GM21786 (cell line): ENCODE data around the gene GPC6.
"Not testable (repeated sequence)": the region's sequence is repeated elsewhere in the genome, so short reads cannot be mapped to it uniquely, and the experiment has no call there.

Experiments used
- ATAC-seq: cut with Tn5 transposase; IDR thresholded peaks from one replicate; pipeline ENCODE4 v1.9.1; 2021; ENCODE audit not compliant: unreplicated experiment

GPC6 gene

GRCh38 chr13:93318534-93319254 is 92.1 kb downstream of the GPC6 start:
- ATAC-seq: no peak

GRCh38 chr13:93320942-93321341 is 94.3 kb downstream of the GPC6 start:
- ATAC-seq: no peak

DNA sequence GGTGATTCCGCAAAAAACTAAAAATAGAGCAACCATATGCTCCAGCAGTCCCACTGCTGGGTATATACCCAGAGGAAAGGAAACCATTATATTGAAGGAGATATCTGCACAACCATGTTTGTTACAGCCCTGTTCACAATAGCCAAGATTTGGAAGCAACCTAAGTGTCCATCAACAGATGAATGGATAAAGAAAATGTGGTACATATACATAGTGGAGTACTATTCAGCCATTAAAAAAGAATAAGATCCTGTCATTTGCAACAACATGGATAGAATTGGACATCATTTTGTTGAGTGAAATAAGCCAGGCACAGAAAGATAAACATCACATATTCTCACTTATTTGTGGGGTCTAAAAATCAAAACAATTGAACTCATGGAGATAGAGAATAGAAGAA is 97.3 kb downstream of the GPC6 start:
- ATAC-seq: not testable (repeated sequence)

GRCh38 chr13:93325303-93326233 is 99.0 kb downstream of the GPC6 start:
- no peak for ATAC-seq

GRCh38 chr13:93326234-93326811 is 99.7 kb downstream of the GPC6 start:
- no peak for ATAC-seq

DNA sequence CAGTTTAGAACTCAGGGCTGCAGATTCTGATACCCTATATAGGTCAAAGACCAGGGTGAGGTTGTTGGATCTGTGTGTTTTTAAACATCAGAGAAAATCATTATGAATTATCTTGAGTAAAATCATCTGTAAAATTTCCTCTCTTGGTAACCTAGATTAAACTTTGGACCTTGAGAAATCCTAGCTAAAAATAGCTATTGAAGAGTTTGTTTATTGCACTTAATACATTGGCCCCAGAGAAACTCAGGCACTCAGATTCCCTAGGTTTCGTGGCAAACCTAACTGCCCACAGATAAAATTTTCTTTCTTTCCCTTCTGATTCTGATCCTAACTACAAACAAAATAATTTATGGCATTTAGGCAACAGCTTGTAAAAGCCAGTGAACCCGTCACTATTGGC is 102.3 kb downstream of the GPC6 start:
- no peak for ATAC-seq

DNA sequence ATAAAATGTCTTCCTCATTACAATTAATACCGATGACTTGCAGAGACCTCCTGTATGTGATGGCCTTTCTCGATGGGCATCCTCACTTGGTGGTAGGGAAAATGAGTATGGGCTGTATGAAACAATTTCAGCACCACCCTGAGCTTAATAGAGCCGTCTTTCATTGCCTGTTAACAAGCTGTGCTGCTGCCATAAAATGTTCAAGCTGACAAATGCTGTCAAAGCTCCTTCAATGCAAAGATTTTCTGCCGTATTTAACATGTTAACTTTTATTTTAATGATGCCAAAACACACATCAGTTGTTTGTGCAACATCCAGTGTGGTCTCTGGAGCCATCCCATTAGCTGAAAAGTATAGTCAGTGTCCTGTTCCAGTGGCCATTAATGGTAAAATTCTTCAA is 110.1 kb downstream of the GPC6 start:
- ATAC-seq: no peak

GRCh38 chr13:93338030-93338429 is 111.4 kb downstream of the GPC6 start:
- no peak for ATAC-seq

DNA sequence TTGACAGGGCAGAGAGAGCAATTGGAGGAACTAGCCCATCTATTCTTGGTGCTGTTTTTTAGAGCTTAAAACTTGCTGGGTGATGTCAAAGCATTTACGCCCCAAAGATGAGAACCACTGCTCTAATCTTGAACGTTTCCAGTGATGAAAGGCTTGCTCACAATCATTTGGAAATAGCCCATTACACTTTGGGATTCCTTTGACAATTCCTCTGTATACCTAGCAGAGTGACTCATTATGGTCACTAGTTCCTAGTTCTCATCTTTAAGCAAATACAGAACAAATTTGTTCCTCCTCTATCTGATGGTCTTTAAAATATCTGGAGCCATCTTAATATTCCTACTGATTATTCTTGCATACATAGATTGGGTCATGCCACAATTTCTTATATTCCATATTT is 112.3 kb downstream of the GPC6 start:
- ATAC-seq: no peak

DNA sequence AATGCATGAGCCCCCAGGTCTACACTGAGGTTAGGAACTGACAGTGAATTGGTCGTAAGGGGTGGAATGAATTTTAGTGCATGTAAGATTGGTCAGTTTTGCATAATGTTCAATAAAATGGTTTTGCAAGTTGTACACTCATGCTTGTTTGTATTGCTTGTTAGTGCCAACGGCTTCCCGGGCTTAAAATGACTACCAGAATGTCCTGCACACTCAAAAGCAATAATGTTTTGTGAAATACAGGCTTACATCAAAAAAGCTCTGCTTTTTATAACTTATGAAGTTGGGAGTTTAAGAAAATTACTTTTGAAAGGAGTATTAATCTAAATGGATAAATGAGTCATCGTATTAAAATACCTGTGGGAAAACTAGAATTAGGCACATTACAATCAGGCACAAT is 112.9 kb downstream of the GPC6 start:
- ATAC-seq: no peak

DNA sequence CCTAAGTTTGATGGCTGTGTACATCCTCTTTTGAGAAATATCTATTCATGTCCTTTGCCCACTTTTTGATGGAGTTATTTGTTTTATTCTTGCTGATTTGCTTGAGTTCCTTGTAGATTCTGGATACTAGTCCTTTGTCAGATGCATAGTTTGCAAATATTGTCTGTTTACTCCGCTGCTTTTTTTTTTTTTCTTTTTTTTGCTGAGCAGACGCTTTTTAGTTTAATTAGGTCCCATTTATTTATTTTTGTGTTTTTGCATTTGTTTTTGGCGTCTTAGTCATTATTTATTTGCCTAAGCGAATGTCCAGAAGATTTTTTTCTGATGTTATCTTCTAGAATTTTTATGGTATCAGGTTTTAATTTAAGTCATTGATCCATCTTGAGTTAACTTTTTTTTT is 114.9 kb downstream of the GPC6 start:
- ATAC-seq: no peak

GRCh38 chr13:93343097-93343496 is 116.5 kb downstream of the GPC6 start:
- no peak for ATAC-seq

DNA sequence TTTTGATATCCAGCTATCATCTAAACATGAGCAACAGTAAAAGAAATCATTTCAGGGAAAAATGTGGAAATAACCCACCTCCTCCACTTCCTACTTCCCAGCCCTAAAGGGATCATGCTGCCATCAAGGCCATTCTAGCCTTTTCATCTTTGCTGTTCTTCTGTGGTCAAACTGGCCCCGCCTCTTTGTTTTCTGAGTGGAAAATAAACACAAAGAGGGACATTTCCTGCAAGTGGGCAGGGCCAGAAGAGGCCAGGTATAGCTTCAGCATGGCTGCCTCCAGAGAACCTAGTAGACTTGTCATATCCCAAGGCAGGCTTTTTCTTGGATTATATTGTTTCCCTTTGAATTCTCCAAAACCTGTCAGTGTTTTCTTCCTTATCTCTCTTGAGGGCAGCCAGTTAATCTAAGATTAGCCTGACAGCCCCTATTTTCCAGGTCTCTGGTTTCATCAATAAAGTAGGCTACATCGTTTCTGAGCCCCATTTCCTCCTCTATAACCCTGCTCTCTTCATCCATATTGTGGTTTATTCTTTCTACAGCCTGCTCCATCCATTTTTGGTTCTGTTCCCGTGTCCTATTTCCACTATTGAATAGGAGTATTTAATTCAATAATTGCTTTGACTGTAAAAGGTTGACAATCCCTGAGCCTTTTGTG is 117.6 kb downstream of the GPC6 start:
- no peak for ATAC-seq

GRCh38 chr13:93345024-93345423 is 118.4 kb downstream of the GPC6 start:
- no peak for ATAC-seq

- no peak for ATAC-seq
Measured at GRCh38 chr13:93345770-93346169, 119.2 kb downstream of the GPC6 start.

DNA sequence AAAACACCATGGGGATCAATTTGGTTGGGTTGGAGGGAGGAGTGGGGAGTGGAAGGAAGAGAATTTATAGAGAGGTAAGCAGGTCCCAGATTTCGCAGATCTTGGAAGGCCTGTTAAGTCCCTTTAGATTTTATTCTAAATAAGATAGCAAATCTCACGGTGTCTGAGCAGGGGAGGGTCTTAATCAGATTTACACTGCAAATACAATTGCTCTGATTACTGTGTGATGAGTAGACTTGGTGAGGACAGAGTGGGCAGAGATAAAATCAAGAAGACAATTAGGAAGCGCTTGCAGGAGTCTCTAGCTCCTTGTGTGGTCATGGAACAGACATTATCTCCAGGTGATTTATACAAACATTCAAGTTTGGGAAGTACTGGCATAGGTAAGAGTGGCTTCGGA is 126.0 kb downstream of the GPC6 start:
- ATAC-seq: no peak

- no peak for ATAC-seq
Measured at GRCh38 chr13:93355094-93355493, 128.5 kb downstream of the GPC6 start.

GRCh38 chr13:93356469-93356868 is 129.9 kb downstream of the GPC6 start:
- no peak for ATAC-seq

DNA sequence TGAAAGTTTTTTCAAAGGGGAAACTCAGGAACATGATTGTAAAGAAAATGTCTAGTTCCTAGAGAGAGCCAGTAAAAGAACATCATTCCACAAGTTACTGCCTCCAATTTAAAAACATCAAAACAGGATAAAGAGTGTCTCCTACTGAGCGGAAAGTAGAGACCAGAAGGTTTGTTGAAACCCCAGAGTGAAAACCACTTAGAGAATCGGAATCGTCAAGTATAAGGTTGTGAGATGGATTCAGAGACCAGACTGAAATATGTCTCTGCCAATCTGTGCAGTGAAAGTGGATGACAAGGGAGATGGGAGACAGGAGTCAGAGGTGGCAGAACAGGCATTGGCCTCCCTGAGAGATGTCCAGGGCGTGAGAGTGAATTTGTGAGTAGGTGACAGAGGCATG is 133.4 kb downstream of the GPC6 start:
- no peak for ATAC-seq

DNA sequence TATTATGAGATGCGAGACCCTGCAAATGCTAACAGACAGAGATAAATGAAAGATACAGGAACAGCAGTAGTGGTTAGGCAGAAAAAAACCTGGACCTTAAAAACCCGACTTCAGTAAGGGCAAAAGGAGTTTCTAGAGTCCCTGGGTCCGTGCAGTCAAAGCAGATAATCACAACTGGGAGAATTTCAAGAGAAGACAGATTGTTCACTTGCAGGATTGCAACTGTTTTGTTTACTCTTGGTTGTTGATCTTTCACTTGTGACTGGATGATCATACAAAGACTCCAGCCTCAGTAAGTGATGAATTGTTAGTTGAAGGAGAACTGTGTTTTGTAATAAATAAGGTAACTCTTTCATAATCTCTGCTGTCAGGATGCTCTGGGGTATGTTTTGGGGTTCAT is 135.1 kb downstream of the GPC6 start:
- ATAC-seq: no peak

DNA sequence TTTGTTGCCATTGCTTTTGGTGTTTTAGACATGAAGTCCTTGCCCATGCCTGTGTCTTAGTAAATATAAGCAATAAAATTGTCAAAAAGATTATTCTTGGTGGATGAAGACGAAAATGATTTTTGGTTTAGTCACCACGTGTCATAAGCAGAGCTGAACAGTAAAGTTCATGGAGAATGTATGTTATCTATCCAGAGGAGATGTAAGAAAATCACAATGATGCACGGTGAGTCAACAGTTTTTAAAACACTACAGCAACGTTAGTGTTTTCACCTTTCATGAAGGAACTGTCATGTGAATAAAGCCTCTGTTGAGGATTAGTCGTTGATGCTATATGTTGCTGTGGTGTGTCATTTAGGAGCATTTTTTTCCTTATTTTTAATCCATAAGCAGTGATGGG is 137.6 kb downstream of the GPC6 start:
- ATAC-seq: no peak
